Measurements from ENCODE around the gene AEN. TPM values are rescaled to one million over a fixed set of nuclear protein-coding genes. Genes with fewer than 3 reads are reported as not detected.

The AEN gene
- total and polyA plus RNA-seq, 12 donors: 4.9 to 29.3 (median 12.9) TPM

DNA sequence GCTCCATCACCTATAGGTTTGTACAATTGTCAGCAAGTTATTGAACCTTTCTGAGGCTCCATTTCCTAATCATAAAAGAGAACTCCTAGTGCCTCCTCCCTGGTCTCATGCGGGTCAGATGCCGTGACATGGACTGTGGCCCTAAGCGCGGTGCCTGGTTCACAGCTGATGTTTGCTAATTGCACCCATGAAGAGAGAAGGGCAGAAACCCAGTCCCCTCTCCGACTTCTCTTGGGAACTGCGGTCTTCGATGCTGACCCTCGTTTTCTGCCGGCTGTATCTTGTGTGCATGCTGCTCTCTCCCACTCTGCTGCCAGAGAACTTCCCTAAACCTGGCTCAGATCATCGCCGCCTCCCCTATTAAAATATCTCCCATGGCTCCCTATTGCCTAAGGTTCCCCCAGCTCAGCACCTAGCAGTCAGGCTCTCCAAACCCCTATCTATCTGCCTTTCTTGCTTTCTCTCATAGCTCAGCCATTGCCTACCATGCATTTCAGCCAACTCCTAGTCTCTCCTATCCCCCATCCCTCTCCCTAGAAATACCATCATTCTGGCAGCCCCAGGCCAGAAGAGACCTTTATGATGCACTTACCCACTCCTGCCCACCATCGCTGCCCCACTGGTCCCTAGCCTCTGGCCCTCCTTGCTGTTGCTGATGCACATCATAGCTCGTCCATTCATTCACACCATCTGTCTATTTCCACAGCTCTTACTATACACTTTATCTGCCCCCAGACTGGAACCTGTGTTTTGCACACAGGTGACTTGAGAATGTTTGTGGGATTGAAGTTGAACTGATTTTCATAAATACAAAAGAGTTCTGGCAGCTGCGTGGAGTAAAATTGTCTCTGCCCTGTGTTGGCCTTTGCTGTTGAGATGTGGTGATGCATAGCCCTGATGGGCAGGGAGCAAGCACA is 24.3 kb downstream of the AEN start:
- H3K4me3 ChIP-seq: no peak overlapping the region
- intact Hi-C loops (cut with DNase I): no loop called here

DNA sequence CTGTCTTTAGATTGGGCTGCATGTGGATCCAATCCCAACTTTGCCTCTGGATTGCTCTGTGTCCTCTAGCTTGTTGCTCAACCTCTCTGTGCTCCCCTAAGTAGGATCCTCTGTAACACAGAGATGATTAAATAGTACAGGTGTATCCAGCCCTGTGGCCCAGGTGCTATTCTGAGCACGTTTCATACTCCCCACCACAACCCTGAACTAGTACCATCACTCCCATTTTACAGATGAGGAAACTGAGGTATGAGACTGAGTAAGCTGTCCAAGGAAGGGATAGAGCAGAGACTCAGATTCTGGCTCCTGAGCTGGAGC is 24.9 kb downstream of the AEN start:
- Histone ChIP-seq H3K27ac (no peak overlapping the region), H3K4me1 (replicated peaks in 1 of 2) (peaks cover 0 to 5% of the 10 kb centered on the region in 2 donors), H3K9me3 (replicated peaks in 1 of 3) (no peaks in the 10 kb centered on the region), H3K27me3 (no peaks in the 10 kb centered on the region), H3K4me3 (no peak overlapping the region), H3K36me3 (replicated peaks in 1 of 2) (no peaks in the 10 kb centered on the region)
- intact Hi-C loops (cut with DNase I): no loop called here
- TF ChIP-seq, protein P1, sequence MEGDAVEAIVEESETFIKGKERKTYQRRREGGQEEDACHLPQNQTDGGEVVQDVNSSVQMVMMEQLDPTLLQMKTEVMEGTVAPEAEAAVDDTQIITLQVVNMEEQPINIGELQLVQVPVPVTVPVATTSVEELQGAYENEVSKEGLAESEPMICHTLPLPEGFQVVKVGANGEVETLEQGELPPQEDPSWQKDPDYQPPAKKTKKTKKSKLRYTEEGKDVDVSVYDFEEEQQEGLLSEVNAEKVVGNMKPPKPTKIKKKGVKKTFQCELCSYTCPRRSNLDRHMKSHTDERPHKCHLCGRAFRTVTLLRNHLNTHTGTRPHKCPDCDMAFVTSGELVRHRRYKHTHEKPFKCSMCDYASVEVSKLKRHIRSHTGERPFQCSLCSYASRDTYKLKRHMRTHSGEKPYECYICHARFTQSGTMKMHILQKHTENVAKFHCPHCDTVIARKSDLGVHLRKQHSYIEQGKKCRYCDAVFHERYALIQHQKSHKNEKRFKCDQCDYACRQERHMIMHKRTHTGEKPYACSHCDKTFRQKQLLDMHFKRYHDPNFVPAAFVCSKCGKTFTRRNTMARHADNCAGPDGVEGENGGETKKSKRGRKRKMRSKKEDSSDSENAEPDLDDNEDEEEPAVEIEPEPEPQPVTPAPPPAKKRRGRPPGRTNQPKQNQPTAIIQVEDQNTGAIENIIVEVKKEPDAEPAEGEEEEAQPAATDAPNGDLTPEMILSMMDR (IDR thresholded peaks at IDR 0.05): no peak
- no peak for TF ChIP-seq POLR2A (IDR thresholded peaks at IDR 0.05)
- peak in 1 of 7 donors; percentile 9 for DNase-seq
- WGBS, 4 donors: 67 to 96% (median 71%) methylated on average over 1 of the region's 1 CpG

More for the DNA sequence above, 24.3 kb downstream of the AEN start:
- 94 to 96% (median 96%) methylated on average over 14 of the region's 14 CpGs for WGBS, 4 donors
- DNase-seq: peak in 2 of 7 donors; percentile 9 to 38
- H3K27ac ChIP-seq: no peak overlapping the region
- no peak for TF ChIP-seq POLR2A (IDR thresholded peaks at IDR 0.05)
- TF ChIP-seq, protein P1 (IDR thresholded peaks at IDR 0.05): no peak
- no peaks in the 10 kb centered on the region for H3K36me3 ChIP-seq (replicated peaks in 1 of 2)
- no peaks in the 10 kb centered on the region for H3K9me3 ChIP-seq (replicated peaks in 1 of 3)
- no peaks in the 10 kb centered on the region for H3K27me3 ChIP-seq
- H3K4me1 ChIP-seq (replicated peaks in 1 of 2): peaks cover 0 to 5% of the 10 kb centered on the region in 2 donors

DNA sequence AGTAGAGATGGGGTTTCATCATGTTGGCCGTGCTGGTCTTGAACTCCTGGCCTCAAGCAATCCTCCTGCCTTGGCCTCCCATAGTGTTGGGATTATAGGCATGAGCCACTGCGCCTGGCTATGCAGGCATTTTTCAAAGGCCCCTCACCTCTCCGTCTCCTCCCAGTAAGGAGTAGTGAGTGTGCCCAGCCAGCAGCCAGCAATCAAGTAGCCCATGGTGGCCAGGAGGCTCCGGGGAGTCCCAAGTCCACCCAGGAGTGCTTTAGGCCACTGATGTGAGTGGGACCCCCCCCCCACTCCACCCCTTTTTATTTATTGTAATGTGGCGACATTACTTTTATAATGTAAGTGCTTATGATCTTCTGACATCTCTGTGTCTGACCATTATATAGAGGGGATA is 25.8 kb downstream of the AEN start:
- H3K27ac ChIP-seq: no peak overlapping the region
- DNase-seq: peak in 2 of 7 donors; percentile 3 to 37
- no peak for TF ChIP-seq POLR2A (IDR thresholded peaks at IDR 0.05)
- TF ChIP-seq, protein P1 (IDR thresholded peaks at IDR 0.05): no peak
- H3K4me1 ChIP-seq (replicated peaks in 1 of 2): peaks cover 0 to 5% of the 10 kb centered on the region in 2 donors
- intact Hi-C loops (cut with DNase I): no loop called here
- H3K9me3 ChIP-seq (replicated peaks in 1 of 3): no peaks in the 10 kb centered on the region
- no peaks in the 10 kb centered on the region for H3K36me3 ChIP-seq (replicated peaks in 1 of 2)
- H3K27me3 ChIP-seq: no peaks in the 10 kb centered on the region
- 85 to 98% (median 90%) methylated on average over 5 of the region's 5 CpGs for WGBS, 4 donors
- no peak overlapping the region for H3K4me3 ChIP-seq

DNA sequence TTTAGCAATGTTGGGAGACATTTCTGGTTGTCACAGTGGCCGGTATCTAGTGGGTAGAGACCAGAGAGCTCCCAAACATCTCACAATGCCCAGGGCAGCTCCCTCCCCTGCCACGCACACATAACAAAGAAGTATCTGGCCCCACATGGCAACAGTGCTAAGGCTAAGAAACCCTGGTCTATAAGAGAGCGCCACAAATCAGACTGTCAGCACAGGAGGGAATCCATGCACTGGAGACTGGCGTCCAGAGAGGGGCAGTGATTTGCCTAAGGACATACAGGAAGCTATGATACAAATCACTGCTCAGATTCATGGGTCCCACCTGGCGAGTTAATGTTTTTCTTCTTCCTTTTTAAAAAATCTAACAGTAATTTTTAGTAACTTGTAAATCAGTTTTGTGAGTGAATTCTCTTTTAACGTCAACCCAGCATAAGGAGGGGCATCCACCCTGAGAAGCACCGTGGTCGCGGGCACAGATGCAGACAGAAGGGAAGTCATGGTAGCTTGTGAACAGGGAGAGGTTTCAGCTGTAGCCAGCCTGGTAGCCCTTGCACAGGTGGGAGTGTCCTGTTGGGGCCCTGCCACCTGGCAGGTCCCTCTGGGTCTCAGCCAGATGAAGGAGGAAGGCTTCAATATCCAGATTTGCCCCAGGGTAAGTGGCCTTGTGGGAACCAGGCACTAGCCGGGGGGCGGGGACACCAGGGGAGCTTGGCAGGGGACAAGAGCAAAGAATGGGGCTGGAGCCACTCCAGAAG is 26.4 kb downstream of the AEN start:
- Histone ChIP-seq H3K9me3 (replicated peaks in 1 of 3) (no peaks in the 10 kb centered on the region), H3K36me3 (replicated peaks in 1 of 2) (no peaks in the 10 kb centered on the region), H3K27me3 (no peaks in the 10 kb centered on the region), H3K4me1 (replicated peaks in 1 of 2) (peaks cover 0 to 5% of the 10 kb centered on the region in 2 donors), H3K4me3 (no peak overlapping the region), H3K27ac (no peak overlapping the region)
- intact Hi-C loops (cut with DNase I): no loop called here
- TF ChIP-seq POLR2A (IDR thresholded peaks at IDR 0.05): no peak
- TF ChIP-seq, protein P1 (IDR thresholded peaks at IDR 0.05): no peak
- DNase-seq: peak in 3 of 7 donors; percentile 8 to 48 (median 28)
- 76 to 87% (median 84%) methylated on average over 11 of the region's 11 CpGs for WGBS, 4 donors
